Measurements from ENCODE around the gene KCND3. TPM values are rescaled to one million over a fixed set of nuclear protein-coding genes. Genes with fewer than 3 reads are reported as not detected.

Gene KCND3
- total RNA-seq, 1 experiment from 2014 or later, result 0.21 TPM

DNA sequence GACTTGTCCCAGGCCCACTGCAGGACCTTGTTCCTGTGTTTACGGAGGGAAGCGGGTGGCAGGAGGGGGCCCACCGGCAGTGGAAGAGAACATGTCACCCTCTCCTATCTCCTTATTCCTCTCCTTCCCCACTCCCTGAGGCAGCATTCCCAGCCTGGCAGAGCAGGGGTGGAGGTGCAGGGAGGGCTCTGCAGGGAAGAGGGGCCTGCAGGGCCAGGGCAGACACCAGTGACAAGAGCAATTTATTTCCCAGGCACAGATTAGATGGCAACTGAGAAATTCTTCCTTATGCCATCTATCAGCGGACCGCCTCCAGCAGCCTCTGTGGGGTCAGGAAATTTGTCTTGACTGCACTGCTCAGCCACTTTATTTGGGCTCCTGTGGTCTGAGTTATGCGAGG, 127.9 kb downstream of the KCND3 start:
- H3K4me3 ChIP-seq (ENCODE audit: insufficient read depth, low read depth, low read length), result no peak overlapping the region
- no peak for DNase-seq
- no peaks in the 10 kb centered on the region for H3K36me3 ChIP-seq (replicated peaks; ENCODE audit: control insufficient read depth, insufficient read depth, low read length)
- H3K27me3 ChIP-seq (ENCODE audit: control insufficient read depth, insufficient read depth, low read length), result no peaks in the 10 kb centered on the region; the same call in 1 of the 2 replicates

DNA sequence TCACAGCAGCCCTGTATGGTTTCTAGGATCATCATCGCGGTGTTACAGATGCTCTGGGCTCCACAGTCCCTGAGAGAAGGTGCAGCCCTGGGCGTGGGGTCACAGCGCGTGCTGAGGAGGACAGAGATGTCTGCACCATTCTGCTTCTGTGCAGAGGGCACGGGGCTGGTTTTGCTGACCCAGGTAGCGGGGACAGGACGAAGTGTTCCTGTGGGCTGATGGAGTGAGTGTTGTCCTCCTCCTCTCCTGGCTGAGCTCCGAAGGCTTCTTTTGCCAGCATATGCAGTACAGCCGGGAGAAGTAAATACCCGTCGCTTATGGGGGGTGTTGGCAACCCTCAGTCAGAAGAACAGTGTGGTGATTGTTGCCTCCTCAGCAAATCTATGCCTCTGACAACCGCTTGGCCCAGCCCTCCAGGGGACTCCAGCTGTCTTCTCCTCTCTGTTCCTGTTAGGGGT, 132.2 kb downstream of the KCND3 start:
- no peaks in the 10 kb centered on the region; the same call in 1 of the 2 replicates for H3K27me3 ChIP-seq (ENCODE audit: control insufficient read depth, insufficient read depth, low read length)
- H3K4me3 ChIP-seq (ENCODE audit: insufficient read depth, low read depth, low read length), result no peak overlapping the region
- H3K36me3 ChIP-seq (replicated peaks; ENCODE audit: control insufficient read depth, insufficient read depth, low read length), result no peaks in the 10 kb centered on the region
- DNase-seq, result no peak

- Histone ChIP-seq H3K4me3 (ENCODE audit: insufficient read depth, low read depth, low read length) (no peak overlapping the region), H3K27me3 (ENCODE audit: control insufficient read depth, insufficient read depth, low read length) (no peaks in the 10 kb centered on the region; the same call in 1 of the 2 replicates), H3K36me3 (replicated peaks; ENCODE audit: control insufficient read depth, insufficient read depth, low read length) (no peaks in the 10 kb centered on the region)
- DNase-seq, result no peak
These were observed 132.9 kb downstream of the KCND3 start for GRCh38 chr1:111856411-111857185.

GRCh38 chr1:111855260-111855659, 134.2 kb downstream of the KCND3 start:
- H3K27me3 ChIP-seq (ENCODE audit: control insufficient read depth, insufficient read depth, low read length), result no peaks in the 10 kb centered on the region; the same call in 1 of the 2 replicates
- no peak for DNase-seq

GRCh38 chr1:111852261-111852721, 137.2 kb downstream of the KCND3 start:
- Histone ChIP-seq H3K27me3 (ENCODE audit: control insufficient read depth, insufficient read depth, low read length) (no peaks in the 10 kb centered on the region; the same call in 1 of the 2 replicates), H3K4me3 (ENCODE audit: insufficient read depth, low read depth, low read length) (no peak overlapping the region), H3K36me3 (replicated peaks; ENCODE audit: control insufficient read depth, insufficient read depth, low read length) (no peaks in the 10 kb centered on the region)
- DNase-seq, result peak; percentile 51

More at GRCh38 chr1:111855260-111855659, 134.2 kb downstream of the KCND3 start:
- Histone ChIP-seq H3K4me3 (ENCODE audit: insufficient read depth, low read depth, low read length) (no peak overlapping the region), H3K36me3 (replicated peaks; ENCODE audit: control insufficient read depth, insufficient read depth, low read length) (no peaks in the 10 kb centered on the region)

- DNase-seq, result no peak
- Histone ChIP-seq H3K4me3 (ENCODE audit: insufficient read depth, low read depth, low read length) (no peak overlapping the region), H3K36me3 (replicated peaks; ENCODE audit: control insufficient read depth, insufficient read depth, low read length) (no peaks in the 10 kb centered on the region), H3K27me3 (ENCODE audit: control insufficient read depth, insufficient read depth, low read length) (no peaks in the 10 kb centered on the region; the same call in 1 of the 2 replicates)
These were observed 137.9 kb downstream of the KCND3 start for GRCh38 chr1:111851552-111851951.

GRCh38 chr1:111850109-111850508, 139.4 kb downstream of the KCND3 start:
- no peaks in the 10 kb centered on the region for H3K36me3 ChIP-seq (replicated peaks; ENCODE audit: control insufficient read depth, insufficient read depth, low read length)

DNA sequence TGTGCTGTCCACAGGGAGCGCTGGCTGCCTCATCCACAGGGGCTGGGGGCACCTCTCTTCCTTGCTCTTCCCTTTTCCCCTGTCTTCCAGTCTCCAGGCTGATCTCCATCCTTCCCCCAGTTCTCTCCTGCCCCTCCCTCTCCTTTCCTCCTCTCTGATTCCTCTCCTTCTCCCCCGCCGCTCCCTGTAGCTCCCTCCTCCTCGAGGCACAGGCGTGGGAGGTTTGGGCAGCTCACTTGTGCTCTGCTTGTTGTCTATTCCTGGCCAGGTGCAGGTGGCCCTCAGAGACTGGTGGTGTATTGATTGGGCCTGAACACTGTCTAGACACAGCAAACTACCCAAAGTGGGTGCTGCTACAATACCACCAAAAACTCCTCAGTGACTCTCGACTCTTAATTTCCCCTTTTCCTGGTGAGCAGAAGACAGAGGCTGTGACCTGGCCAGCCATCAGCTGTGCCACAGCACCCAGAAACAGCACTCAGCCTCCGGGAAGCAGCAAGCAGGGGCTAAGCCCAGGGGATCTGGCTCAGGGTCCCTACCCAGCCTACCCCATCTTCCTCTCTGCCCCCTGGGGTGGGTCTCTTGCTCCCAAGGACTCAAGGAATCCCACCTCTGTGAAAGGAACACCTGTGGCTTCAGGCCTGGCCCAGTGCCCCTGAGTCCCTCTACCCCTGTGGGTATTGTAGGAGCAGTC, 140.5 kb downstream of the KCND3 start:
- no peaks in the 10 kb centered on the region; the same call in 1 of the 2 replicates for H3K27me3 ChIP-seq (ENCODE audit: control insufficient read depth, insufficient read depth, low read length)
- H3K36me3 ChIP-seq (replicated peaks; ENCODE audit: control insufficient read depth, insufficient read depth, low read length), result no peaks in the 10 kb centered on the region
- no peak for DNase-seq
- no peak overlapping the region for H3K4me3 ChIP-seq (ENCODE audit: insufficient read depth, low read depth, low read length)

More at GRCh38 chr1:111850109-111850508, 139.4 kb downstream of the KCND3 start:
- no peak for DNase-seq
- H3K27me3 ChIP-seq (ENCODE audit: control insufficient read depth, insufficient read depth, low read length), result no peaks in the 10 kb centered on the region; the same call in 1 of the 2 replicates
- no peak overlapping the region for H3K4me3 ChIP-seq (ENCODE audit: insufficient read depth, low read depth, low read length)

- H3K27me3 ChIP-seq (ENCODE audit: control insufficient read depth, insufficient read depth, low read length), result no peaks in the 10 kb centered on the region; the same call in 1 of the 2 replicates
- no peak for DNase-seq
- no peaks in the 10 kb centered on the region for H3K36me3 ChIP-seq (replicated peaks; ENCODE audit: control insufficient read depth, insufficient read depth, low read length)
- H3K4me3 ChIP-seq (ENCODE audit: insufficient read depth, low read depth, low read length), result no peak overlapping the region
These were observed 142.0 kb downstream of the KCND3 start for GRCh38 chr1:111847466-111847865.

GRCh38 chr1:111846842-111847241, 142.6 kb downstream of the KCND3 start:
- Histone ChIP-seq H3K36me3 (replicated peaks; ENCODE audit: control insufficient read depth, insufficient read depth, low read length) (no peaks in the 10 kb centered on the region), H3K4me3 (ENCODE audit: insufficient read depth, low read depth, low read length) (no peak overlapping the region), H3K27me3 (ENCODE audit: control insufficient read depth, insufficient read depth, low read length) (no peaks in the 10 kb centered on the region; the same call in 1 of the 2 replicates)
- DNase-seq, result no peak

- no peaks in the 10 kb centered on the region for H3K27me3 ChIP-seq (ENCODE audit: control insufficient read depth, insufficient read depth, low read length)
These were observed 146.3 kb downstream of the KCND3 start for GRCh38 chr1:111843177-111843576.

GRCh38 chr1:111842411-111842810, 147.1 kb downstream of the KCND3 start:
- H3K36me3 ChIP-seq (replicated peaks; ENCODE audit: control insufficient read depth, insufficient read depth, low read length), result no peaks in the 10 kb centered on the region
- H3K27me3 ChIP-seq (ENCODE audit: control insufficient read depth, insufficient read depth, low read length), result no peaks in the 10 kb centered on the region
- no peak overlapping the region for H3K4me3 ChIP-seq (ENCODE audit: insufficient read depth, low read depth, low read length)
- no peak for DNase-seq

More at GRCh38 chr1:111843177-111843576, 146.3 kb downstream of the KCND3 start:
- Histone ChIP-seq H3K4me3 (ENCODE audit: insufficient read depth, low read depth, low read length) (no peak overlapping the region), H3K36me3 (replicated peaks; ENCODE audit: control insufficient read depth, insufficient read depth, low read length) (no peaks in the 10 kb centered on the region)
- DNase-seq, result no peak

DNA sequence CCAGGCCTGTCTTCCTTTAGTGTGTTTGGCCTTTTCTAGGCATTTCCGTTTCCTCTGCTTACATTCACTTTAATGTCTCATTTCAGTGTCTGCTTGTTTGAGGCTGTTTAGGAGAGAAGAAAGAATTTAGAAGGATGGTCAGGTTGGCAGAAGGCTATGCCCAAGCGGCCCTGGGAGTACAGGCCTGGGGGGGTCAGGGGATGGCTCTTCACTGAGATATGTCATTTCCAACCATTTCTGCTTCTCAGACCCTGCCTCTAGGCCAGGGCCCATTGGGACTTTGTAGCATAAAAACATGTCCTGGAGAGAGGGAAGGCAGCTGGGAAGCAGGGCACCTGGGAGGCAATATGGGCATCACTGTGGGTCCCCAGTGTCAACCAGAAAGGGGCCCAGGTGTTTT, 147.7 kb downstream of the KCND3 start:
- no peaks in the 10 kb centered on the region for H3K36me3 ChIP-seq (replicated peaks; ENCODE audit: control insufficient read depth, insufficient read depth, low read length)
- no peak overlapping the region for H3K4me3 ChIP-seq (ENCODE audit: insufficient read depth, low read depth, low read length)
- DNase-seq, result no peak
- no peaks in the 10 kb centered on the region for H3K27me3 ChIP-seq (ENCODE audit: control insufficient read depth, insufficient read depth, low read length)

DNA sequence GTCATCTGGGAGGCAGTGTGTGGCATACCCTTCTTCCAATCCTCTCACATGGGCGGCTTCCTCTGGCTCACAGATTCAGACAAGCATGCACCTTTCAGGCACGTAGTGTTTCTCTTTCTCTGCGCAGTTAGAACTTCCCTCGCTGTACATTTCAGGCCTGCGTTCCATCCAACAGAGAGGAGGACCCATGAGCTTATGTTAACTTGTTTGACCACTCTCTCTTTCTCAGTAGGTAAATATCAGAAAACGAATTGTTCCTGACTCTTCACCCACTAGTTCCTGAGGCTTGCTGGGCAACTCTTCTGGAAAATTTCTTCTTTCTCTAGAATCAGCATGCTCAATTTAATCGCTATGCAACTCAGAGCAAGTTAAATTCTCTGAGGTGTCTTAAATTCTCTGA, 148.3 kb downstream of the KCND3 start:
- Histone ChIP-seq H3K27me3 (ENCODE audit: control insufficient read depth, insufficient read depth, low read length) (no peaks in the 10 kb centered on the region), H3K4me3 (ENCODE audit: insufficient read depth, low read depth, low read length) (no peak overlapping the region), H3K36me3 (replicated peaks; ENCODE audit: control insufficient read depth, insufficient read depth, low read length) (no peaks in the 10 kb centered on the region)
- no peak for DNase-seq

DNA sequence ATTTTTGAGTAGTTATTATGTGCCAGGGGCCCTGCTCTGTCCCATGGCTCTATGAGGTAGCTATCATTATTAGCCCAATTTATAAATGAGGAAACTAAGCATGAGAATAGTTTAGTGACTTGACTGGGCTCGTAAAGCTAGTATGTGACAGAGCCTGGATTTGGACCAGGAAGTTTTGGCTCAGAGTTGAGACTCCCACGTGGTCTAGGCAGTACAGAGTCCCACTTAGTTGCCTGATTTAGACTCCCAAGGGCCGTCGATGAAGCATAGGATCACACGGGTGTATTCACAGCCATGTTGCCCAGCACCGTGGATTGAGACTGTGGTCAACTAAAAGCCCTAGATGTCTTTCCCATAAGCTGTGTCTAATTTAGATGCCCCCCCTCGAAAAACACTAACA, 152.1 kb downstream of the KCND3 start:
- Histone ChIP-seq H3K27me3 (ENCODE audit: control insufficient read depth, insufficient read depth, low read length) (no peaks in the 10 kb centered on the region; the same call in 1 of the 2 replicates), H3K4me3 (ENCODE audit: insufficient read depth, low read depth, low read length) (no peak overlapping the region), H3K36me3 (replicated peaks; ENCODE audit: control insufficient read depth, insufficient read depth, low read length) (no peaks in the 10 kb centered on the region)
- DNase-seq, result no peak

All from H7 (cell line).